GM18868 (cell line): ENCODE data around the gene PRKCZ.

ENCODE experiments used
- ATAC-seq: cut with Tn5 transposase; IDR thresholded peaks from one replicate; pipeline ENCODE4 v1.9.1; 2021; ENCODE audit warnings: mild to moderate bottlenecking, moderate library complexity; ENCODE audit not compliant: unreplicated experiment

The PRKCZ gene

DNA sequence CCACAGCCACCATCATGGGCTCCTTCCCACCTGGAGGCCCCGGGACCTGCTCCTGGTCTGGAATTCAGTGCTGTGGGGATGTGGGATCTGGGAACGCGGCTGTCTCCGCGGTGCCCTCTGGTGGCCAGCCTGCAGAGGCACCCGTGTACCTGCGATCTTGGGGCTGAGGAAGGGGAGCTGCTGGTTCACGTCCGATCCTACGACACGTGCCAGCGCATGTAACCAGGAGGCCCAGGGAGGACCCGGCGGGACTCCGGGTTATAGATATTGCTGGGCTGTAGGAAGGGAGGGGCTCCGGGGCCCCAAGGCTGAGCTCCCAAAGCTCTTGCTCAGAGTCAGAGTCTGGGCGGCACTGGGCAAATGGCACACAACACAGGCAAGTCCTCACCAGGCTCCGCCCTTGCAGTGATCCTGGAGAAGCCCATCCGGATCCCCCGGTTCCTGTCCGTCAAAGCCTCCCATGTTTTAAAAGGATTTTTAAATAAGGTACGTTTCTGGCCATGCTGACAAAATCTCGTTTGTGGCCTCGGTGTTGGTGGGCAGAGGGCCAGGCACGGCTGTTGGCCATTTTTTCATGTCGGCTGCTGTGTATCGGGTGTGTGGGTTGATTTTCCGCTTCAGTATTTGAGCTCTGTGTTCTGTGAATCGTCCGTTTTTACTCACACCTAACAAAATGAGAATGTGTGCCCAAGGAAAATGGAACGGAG is 124.3 kb downstream of the PRKCZ start:
- ATAC-seq, result no peak

- no peak for ATAC-seq
These were observed 124.8 kb downstream of the PRKCZ start for GRCh38 chr1:2175055-2175414.

- ATAC-seq, result no peak
These were observed 125.7 kb downstream of the PRKCZ start for GRCh38 chr1:2175681-2176454.

GRCh38 chr1:2176615-2177014 is 126.4 kb downstream of the PRKCZ start:
- ATAC-seq, result no peak

GRCh38 chr1:2177541-2177940 is 127.3 kb downstream of the PRKCZ start:
- no peak for ATAC-seq

GRCh38 chr1:2177946-2178538 is 127.8 kb downstream of the PRKCZ start:
- no peak for ATAC-seq

DNA sequence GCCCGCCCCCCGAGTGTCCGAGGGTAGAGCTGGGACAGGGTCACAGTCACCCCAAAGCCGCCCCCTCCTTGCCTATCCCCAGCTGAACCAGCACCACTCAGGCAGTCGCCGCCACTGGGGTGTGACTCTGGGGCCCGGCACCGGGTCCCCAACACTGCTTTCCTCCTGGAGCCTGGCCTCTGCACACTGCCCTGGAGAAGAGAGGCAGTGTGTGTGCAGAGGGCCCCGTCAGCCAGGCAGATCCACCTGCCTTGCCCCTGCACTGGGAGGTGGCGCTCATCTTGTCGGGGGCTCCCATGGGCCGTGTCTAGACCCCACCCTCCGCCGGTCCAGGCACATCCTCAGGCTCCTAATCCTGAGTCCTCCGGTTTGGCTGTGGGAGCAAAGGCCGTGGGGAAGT is 128.7 kb downstream of the PRKCZ start:
- no peak for ATAC-seq

GRCh38 chr1:2179283-2180013 is 129.2 kb downstream of the PRKCZ start:
- ATAC-seq, result no peak

DNA sequence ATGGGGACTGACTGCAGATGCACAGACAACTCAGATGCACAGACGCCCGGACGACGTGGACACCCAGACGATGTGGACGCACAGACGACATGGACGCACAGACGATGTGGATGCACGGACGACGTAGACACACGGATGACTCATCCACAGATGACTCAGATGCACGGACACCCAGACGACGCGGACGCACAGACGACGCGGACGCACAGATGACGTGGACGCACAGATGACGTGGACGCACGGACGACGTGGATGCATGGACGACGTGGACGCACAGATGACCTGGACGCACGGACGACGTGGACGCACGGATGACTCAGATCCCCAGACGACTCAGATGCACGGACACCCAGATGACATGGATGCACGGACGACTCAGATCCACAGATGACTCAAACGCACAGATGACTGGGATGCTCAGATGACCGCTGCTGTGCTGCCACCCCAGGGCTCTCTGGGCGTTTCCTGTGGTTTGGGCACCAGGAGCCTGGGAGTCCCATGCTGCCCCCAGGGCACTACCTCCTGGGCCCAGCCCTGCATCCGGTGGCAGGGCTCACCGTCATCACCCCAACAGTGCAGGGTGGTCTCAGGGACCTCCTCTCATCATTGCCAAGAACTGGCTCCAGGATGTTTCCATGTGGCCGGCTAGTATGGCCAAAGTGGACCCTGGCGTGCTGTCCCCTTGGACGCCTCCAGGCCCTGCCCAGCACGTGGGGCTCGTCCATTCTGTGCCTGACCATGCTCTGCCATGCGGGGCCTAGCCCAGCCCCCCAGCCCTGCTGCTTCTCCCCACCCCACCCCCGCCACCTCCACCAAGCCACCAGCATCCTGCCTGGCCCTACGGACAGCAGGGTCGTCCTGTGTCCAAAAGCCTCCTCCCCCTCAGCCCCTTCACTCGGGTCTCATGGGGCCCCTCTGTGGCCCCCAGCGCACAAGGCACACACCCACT is 130.4 kb downstream of the PRKCZ start:
- ATAC-seq, result no peak

GRCh38 chr1:2181271-2181670 is 131.1 kb downstream of the PRKCZ start:
- no peak for ATAC-seq

GRCh38 chr1:2181752-2182151 is 131.5 kb downstream of the PRKCZ start:
- no peak for ATAC-seq

DNA sequence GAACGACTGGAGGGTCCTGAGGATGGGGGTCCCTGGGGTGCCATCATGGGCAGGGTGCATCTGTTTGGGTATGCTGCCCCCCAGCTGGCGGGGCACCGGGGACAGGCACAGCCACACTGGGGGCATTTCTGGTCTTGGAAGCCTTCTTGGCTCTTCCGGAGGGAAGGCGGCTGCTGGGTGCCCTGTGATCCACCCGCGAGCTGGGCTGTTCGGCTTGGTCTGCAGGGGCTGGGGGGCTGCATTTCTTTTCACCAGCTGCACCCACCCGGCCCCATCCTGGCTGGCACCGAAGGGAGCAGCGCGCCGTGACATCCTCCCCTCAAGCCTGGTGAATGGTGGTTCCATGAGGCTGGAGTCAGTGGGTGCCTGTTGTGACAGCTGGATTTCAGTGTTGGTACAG is 132.2 kb downstream of the PRKCZ start:
- ATAC-seq, result no peak

- ATAC-seq, result no peak
These were observed 133.7 kb downstream of the PRKCZ start for GRCh38 chr1:2183937-2184334.

DNA sequence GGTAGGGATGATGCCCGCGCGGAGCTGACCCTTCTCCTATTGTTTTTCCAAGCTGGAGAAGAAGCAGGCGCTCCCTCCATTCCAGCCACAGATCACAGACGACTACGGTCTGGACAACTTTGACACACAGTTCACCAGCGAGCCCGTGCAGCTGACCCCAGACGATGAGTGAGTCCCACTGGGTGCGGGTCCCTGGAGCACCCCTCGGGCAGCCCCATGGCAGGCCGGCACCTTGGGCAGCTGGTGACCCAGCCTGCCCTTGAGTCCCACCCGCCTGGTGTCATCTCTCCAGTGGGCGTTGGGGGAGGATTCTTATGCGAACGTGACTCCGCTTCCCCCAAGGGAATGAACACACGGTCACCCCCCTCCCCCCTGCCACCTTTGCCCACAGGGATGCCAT is 134.3 kb downstream of the PRKCZ start:
- ATAC-seq, result no peak

GRCh38 chr1:2184934-2185333 is 134.7 kb downstream of the PRKCZ start:
- ATAC-seq, result no peak

DNA sequence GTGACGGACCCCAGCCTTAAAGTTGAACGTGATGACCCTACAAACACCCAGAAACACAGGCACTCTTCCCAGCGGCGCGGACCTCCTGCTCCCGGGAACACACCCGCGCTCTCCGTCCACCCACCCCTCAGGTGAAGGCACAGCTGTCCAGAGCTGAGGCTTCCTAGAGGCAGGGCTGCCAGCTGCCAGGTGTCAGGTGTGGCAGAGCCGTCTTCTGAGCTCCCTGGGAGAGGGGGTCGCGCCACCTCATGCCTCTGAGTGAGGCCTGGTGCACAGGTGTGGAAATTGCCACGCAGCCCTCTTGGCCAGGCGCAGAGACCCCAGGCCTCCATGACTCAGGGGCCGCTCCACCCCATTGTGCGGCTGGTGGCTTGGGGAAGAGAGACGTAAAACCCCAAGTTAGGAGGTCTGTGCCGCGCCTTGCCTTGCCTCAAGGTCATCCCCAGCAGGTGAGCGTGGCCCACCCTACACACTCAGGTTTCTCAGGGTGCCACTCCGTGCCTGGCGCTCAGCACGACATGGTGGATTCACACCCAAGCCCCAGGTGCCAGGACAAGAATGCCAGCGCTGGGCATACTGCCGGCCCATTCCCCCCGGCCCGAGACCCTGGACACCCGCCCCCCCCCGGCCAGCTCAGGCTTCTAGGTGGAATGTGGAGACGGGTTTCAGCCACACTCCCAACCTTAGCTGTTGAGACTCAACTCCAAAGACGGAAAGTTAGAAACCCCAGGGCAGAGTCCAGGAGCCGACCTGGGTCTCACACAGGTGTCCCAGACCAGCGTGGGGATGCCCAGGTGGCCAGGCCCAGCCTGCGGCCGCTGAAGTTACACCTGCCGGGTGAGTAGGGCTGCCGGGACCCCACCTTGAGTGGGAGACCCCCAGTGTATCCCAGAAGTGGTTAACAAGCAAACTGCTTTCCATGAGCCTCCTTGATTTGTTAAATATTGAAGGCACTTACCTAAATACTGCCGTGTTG is 136.0 kb downstream of the PRKCZ start:
- no peak for ATAC-seq

DNA sequence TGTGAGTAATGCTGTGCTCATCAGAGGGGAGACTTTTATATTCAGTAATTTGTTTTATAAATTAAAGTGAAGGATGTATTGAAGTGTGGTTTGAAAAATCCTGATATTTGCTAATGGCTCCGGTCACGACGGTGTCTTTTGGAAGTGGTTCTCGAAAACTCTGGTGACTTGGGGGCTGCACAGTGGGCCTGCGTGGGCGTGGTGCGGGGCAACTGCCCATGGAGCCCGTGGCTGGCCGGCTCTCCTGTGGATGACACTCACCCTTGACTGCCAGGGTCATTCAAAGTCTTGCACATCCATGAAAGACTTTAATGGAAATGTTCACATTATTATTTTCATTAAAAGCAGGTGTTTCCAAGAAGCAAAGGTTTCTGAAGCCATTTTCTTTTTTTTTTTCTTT is 136.7 kb downstream of the PRKCZ start:
- no peak for ATAC-seq

GRCh38 chr1:2187619-2188018 is 137.4 kb downstream of the PRKCZ start:
- ATAC-seq, result no peak

DNA sequence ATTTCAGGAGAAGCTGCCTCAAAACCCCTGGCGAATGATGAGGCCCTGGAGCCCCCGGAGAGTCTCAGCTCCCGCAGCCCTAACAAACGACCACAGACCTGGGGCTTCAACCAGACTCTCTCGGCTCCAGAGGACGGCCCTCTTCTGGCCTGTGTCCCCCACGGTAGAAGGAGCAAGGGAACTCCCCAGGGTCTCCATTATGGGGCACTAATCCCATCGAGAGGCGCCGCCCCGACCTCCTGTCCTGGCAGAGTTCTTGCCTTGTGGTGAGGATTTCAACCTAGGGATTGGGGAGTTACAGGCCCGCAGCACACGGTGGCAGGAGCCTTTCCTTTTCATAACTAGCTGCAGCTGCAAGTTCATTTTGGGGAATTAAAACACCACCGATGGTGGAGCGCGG is 138.1 kb downstream of the PRKCZ start:
- no peak for ATAC-seq
